HG03108 (cell line): ENCODE measurements around the gene HCAR2.
"Not testable (repeated sequence)": the region's sequence is repeated elsewhere in the genome, so short reads cannot be mapped to it uniquely, and the experiment has no call there.

Experiments
- ATAC-seq: cut with Tn5 transposase; IDR thresholded peaks from one replicate; pipeline ENCODE4 v1.9.1; 2021; ENCODE audit warnings: moderate library complexity; ENCODE audit not compliant: unreplicated experiment

Gene HCAR2

GRCh38 chr12:122721057-122721545 is 17.9 kb upstream of the HCAR2 start:
- no peak for ATAC-seq

- not testable (repeated sequence) for ATAC-seq
Measured at GRCh38 chr12:122716658-122717057, 13.5 kb upstream of the HCAR2 start, which contains the start of gene HCAR3. Gene HCAR3 (minus strand): TSS chr12:122716811. CDS start chr12:122716737, 74 bp downstream.

- not testable (repeated sequence) for ATAC-seq
Measured at GRCh38 chr12:122715211-122715610, 12.1 kb upstream of the HCAR2 start.

- ATAC-seq, result not testable (repeated sequence)
Measured at GRCh38 chr12:122713491-122714188, 10.5 kb upstream of the HCAR2 start.

- not testable (repeated sequence) for ATAC-seq
Measured at GRCh38 chr12:122711266-122711665, 8.1 kb upstream of the HCAR2 start.

GRCh38 chr12:122710341-122710740 is 7.2 kb upstream of the HCAR2 start:
- ATAC-seq, result not testable (repeated sequence)

- not testable (repeated sequence) for ATAC-seq
Measured at GRCh38 chr12:122709287-122709686, 6.1 kb upstream of the HCAR2 start.

GRCh38 chr12:122703841-122704240 is 684 bp upstream of the HCAR2 start:
- ATAC-seq, result not testable (repeated sequence)

- ATAC-seq, result not testable (repeated sequence)
Measured at GRCh38 chr12:122701481-122701880, 1.7 kb downstream of the HCAR2 start.

GRCh38 chr12:122700038-122700710 is 3.0 kb downstream of the HCAR2 start:
- not testable (repeated sequence) for ATAC-seq

GRCh38 chr12:122696922-122697321 is 6.2 kb downstream of the HCAR2 start:
- ATAC-seq, result not testable (repeated sequence)

GRCh38 chr12:122691566-122691965 is 11.6 kb downstream of the HCAR2 start:
- no peak for ATAC-seq

GRCh38 chr12:122688291-122688690 is 14.9 kb downstream of the HCAR2 start:
- no peak for ATAC-seq

- no peak for ATAC-seq
Measured at GRCh38 chr12:122687086-122687485, 16.1 kb downstream of the HCAR2 start.

GRCh38 chr12:122686538-122686937 is 16.6 kb downstream of the HCAR2 start:
- ATAC-seq, result no peak

GRCh38 chr12:122684297-122684813 is 18.8 kb downstream of the HCAR2 start:
- no peak for ATAC-seq

- ATAC-seq, result no peak
Measured at GRCh38 chr12:122681814-122682213, 21.3 kb downstream of the HCAR2 start.

GRCh38 chr12:122680989-122681388 is 22.2 kb downstream of the HCAR2 start:
- not testable (repeated sequence) for ATAC-seq

- not testable (repeated sequence) for ATAC-seq
Measured at GRCh38 chr12:122676781-122677180, 26.4 kb downstream of the HCAR2 start.

- not testable (repeated sequence) for ATAC-seq
Measured at GRCh38 chr12:122676015-122676414, 27.1 kb downstream of the HCAR2 start.

- ATAC-seq, result no peak
Measured at GRCh38 chr12:122672515-122672914, 30.6 kb downstream of the HCAR2 start.
